Testis (tissue), 2 donors: Measurements from ENCODE around the gene TAAR9.

Experiments
- POLR2A ChIP-seq: fragments of 450-650 bp; IDR thresholded peaks from one replicate; pipeline ENCODE4 v1.6.1; 2017; ENCODE audit warnings: antibody characterized with exemption, mild to moderate bottlenecking, moderate library complexity
- TF ChIP-seq, protein P1 (sequence below), 3 experiments: fragments of 450-650 bp in 2 of 3; fragments of 200-600 bp in 1 of 3; sonication (generic) in 1 of 3; IDR thresholded peaks; one replicate each; pipeline ENCODE4 v1.5.1; 2016 to 2019; ENCODE audit warnings: antibody characterized with exemption in 3 of 3, mild to moderate bottlenecking in 2 of 3, moderate library complexity in 1 of 3

DNA sequence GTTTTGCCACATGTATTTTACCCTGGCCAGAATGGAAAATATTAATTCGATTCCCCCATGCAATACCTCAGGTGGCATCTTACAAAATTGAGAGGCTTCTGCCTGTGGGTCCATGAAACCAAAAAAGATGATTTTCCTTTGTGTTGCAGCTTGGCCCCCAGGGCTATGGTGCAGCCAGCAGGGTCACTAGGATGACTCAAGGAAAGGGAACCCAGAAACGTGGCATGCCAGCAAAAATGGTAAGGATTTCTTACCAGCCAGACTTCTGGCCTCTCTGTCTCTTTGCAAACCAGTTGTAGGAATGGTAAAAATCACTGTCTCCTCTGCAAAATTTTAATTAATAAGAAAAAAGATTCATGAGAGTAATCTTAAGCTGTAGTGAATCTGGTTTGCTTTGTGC is 11.6 kb upstream of the TAAR9 start:
- TF ChIP-seq, protein P1, sequence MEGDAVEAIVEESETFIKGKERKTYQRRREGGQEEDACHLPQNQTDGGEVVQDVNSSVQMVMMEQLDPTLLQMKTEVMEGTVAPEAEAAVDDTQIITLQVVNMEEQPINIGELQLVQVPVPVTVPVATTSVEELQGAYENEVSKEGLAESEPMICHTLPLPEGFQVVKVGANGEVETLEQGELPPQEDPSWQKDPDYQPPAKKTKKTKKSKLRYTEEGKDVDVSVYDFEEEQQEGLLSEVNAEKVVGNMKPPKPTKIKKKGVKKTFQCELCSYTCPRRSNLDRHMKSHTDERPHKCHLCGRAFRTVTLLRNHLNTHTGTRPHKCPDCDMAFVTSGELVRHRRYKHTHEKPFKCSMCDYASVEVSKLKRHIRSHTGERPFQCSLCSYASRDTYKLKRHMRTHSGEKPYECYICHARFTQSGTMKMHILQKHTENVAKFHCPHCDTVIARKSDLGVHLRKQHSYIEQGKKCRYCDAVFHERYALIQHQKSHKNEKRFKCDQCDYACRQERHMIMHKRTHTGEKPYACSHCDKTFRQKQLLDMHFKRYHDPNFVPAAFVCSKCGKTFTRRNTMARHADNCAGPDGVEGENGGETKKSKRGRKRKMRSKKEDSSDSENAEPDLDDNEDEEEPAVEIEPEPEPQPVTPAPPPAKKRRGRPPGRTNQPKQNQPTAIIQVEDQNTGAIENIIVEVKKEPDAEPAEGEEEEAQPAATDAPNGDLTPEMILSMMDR (IDR thresholded peaks at IDR 0.05) = no peak
- no peak for TF ChIP-seq POLR2A
